CD4-positive, alpha-beta T cell treated with Interferon alpha-2 for 1 hour (primary cell): ENCODE results near the gene TUBGCP3.

Source experiments
- DNase-seq, 2 donors: peaks; one replicate each; pipeline ENCODE4 v3.0.0-alpha.2; 2020 to 2022

Gene TUBGCP3

GRCh38 chr13:112616586-112617362 is 28.8 kb upstream of the TUBGCP3 start:
- peak in 1 of 2 donors; percentile 23 for DNase-seq

DNA sequence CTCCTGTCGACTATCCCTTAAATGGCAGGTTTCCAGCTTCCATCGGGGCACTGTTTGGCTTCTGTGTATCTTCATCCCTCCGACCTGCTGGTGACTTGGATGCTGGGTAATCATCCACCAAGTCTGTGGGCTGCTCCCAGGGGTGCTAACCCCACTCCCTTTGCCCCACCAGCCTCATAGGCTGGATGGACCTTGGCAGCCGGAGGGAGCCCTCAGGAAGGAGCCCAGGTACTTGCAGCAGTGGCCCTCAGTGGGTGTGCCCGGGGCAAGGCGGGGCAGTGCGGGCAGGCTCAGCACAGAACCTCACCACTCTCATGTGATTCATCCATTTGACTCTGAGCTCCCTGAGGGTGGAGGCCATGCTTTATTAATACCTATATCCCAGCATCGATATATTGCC is 27.4 kb upstream of the TUBGCP3 start:
- DNase-seq = no peak

GRCh38 chr13:112614835-112615234 is 26.9 kb upstream of the TUBGCP3 start:
- DNase-seq = no peak

- no peak for DNase-seq
Observed at GRCh38 chr13:112608212-112608611, 20.3 kb upstream of the TUBGCP3 start.

GRCh38 chr13:112606109-112607001 is 18.4 kb upstream of the TUBGCP3 start:
- DNase-seq = peak; percentile 84

GRCh38 chr13:112605531-112605990 is 17.6 kb upstream of the TUBGCP3 start:
- no peak for DNase-seq

- DNase-seq = no peak
Observed at GRCh38 chr13:112603641-112604225, 15.8 kb upstream of the TUBGCP3 start.

DNA sequence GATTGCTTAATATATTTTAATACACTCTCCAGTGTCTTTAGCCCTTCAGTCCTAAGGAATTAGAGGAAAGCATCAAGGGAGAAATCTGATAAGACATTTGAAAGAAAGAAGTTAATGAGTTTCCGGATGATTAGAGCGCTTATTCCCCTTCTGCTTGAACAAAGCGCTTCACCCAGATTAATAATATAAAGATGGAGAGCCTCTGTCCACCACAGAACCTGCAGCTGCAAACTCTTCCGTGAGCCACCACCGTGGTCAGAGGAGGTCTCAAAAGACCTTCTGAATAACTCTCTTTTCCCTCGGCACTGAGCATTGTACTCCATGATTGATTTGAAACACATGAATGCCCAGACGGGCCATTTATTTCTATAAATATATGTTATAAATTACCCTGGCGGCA is 14.2 kb upstream of the TUBGCP3 start:
- DNase-seq = no peak

DNA sequence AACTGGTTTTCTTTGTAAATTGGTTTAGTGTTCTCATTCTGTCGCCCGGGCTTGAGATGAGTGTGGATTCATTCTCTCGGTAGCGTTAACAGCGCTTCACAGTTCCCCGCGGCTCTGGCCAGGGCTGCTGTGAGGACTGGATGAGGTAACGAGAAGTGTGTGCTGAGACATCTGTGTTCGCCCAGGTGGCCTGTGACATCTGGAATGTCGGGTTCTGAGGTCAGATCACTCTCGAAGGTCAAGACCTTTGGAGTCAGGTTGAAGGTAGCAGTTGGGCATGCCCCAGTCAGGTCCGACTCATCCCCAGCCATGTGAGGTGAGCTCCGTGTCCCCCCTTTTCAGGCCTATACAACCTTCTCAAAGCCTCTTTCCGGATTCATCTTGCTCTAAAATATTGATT is 13.4 kb upstream of the TUBGCP3 start:
- no peak for DNase-seq

DNA sequence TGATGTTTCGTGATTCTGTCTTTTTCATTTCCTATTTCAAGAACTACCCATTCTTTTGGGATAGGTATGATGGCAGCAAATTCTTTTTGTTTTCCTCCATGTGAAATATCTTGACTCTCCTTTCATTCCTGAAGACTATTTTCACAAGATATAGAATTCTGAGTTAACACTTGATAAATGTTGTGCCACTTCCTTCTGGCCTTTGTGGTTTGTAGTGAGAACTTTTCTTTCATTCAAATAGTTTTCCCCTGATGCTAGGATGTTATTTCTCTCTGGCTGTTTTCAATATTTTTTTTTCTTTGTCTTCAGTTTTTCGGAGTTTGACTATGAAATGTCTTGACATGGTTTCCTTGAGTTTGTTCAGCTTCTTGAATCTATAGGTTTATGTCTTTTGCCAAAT is 8.3 kb upstream of the TUBGCP3 start:
- DNase-seq = no peak

DNA sequence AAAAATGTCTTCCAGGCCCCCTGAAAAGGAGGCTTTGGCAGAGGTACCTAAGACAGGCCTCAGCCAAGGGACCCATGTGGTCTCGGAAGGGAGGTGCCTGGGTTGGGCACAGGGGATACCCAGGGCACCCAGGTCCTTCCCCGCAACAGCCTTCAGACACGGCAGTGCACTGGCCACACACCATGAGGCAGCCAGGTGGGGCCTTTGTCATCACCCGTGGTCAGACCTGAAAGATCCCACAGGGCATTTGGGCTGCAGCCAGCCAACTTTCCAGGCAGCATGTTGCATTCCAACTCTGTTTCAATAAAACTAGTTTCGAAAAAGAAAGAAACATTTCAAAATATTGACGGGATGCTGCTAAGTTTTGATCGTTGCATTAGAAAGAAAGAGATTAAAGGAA is 4.7 kb upstream of the TUBGCP3 start:
- no peak for DNase-seq

DNA sequence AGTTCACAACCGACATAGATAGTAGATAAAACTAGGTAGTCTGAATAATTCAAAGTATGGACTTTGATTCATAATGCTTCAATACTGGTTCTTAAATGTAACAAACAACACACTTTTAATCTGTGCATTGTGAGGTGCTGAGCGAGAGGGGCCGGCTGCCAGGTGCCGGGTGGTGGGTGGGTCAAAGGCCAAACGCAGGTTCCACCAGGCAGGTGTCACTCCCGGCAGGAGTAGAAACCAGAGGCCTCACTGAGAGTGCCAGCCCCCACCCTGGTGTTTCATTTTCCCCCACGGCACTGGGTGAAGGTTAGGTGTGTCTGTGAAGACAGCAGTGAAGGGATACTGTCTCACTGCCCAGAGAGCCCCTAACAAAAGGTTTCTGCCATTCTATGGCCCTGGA is 4.2 kb upstream of the TUBGCP3 start:
- no peak for DNase-seq

DNA sequence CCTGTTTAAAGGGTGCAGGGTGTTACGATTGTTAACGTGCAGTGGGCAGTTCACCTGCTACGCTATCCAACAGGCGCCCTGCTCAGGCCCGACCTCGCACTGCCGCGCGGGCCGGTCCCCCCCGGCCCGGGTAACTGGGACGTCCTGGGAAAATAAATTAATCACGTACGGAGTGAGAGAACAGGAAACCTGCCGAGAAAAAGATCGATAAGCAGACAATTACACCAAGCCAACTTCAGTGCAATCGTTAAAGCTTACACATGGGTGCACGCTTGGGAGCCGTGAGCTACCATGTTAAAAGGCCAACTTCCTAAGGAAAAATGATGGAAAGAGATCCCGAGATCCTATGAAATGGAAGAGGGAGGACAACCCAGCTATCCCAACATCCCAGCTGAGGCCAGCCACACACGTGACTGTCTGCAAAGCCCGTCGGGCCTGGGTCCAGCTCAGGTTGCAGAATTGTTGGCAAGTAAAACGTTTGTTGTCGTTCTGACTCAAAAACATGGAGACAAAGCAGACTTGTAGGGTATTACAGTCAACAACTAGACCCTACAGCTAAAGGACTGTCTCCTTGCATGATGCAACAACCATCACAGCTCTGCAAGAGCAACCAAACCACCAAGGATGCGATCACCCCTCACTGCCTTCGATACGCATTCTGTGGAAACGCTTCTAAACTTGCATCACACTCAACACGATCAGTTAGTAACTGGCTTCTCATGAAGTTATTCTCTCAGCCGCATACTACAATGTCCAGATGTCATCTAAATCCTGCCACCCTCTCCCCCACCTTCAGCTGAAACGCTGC is 741 bp upstream of the TUBGCP3 start:
- no peak for DNase-seq

- peak; percentile 56 to 59 for DNase-seq
Observed at GRCh38 chr13:112587212-112587763, 665 bp downstream of the TUBGCP3 start.

DNA sequence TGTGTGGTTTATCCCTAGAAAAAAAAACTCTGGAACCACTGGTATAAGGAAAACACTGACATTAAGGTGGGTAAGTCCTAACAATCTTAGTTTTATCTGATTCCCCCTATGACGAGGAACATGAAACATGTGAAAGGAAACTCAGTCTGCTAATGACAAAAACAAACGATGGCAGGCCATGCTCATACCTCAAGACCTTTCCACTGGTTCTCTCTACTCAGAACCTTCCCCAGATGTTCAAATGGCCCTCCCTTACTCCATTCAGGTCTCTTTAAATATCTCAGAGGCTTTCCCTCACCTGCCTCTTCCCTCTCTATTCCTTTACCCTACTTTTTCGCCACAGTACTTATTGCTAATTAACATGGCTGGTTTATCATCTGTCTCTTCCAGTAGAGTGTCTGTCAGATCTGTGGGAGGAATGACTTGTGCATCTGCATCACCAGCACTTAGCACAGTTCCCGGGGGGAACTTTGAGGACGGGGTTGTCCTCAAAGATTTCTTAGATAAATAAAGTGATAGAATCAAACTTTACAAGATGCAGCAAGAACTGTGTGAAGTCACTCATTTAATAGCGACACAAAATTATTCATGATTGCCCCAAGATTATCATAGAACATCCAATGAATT is 1.5 kb downstream of the TUBGCP3 start:
- DNase-seq = no peak

- DNase-seq = peak; percentile 26 to 64
Observed at GRCh38 chr13:112583592-112584277, 4.2 kb downstream of the TUBGCP3 start.

DNA sequence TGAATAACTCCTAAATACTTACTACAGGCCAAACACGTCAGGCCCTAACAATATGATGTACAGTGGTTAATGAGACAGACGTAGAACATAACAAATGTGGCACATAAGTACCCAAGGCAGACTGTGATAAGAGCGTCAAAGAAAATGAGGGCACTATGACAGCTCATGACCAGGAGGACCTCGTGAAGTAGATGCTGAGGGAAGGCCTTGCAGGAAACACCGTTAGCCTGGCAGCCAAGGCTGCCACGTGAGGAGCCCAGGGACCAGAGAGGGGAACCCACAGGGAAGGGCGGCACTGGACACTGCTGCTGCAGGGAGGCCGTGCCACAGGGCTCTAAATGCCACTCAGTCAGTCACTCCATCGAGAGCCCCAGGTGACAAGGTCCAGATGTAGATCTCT is 5.7 kb downstream of the TUBGCP3 start:
- no peak for DNase-seq

- no peak for DNase-seq
Observed at GRCh38 chr13:112580912-112581311, 7.0 kb downstream of the TUBGCP3 start.

DNA sequence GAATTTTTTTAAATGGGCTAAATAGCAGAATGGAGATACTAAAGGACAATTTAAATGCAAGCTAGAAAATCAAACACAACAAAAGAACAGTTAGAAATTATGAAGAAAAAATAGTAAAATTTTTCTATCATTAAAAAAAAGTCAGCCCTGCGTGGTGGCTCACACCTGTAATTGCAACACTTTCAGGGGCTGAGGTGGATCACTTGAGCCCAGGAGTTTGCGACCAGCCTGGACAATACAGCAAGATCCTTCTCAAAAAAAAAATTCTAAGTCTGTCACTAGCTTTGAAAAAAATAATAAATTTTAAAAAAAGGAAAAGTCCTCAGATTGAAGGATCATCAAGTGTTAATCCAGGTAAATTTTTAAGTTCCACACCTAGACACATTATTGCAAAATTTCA is 7.7 kb downstream of the TUBGCP3 start:
- DNase-seq = no peak

- no peak for DNase-seq
Observed at GRCh38 chr13:112579310-112579843, 8.6 kb downstream of the TUBGCP3 start.

- no peak for DNase-seq
Observed at GRCh38 chr13:112576768-112577167, 11.2 kb downstream of the TUBGCP3 start.
